ENCODE data around the gene CELF5.

CELF5 gene

GRCh38 chr19:3277649-3278048, 53.2 kb downstream of the CELF5 start:
- Histone ChIP-seq H3K9me3 (ENCODE audit: control insufficient read depth, low read length) (no peaks in the 10 kb centered on the region), H3K4me2 (ENCODE audit: low read length) (no peak overlapping the region), H3K27ac (no peak overlapping the region), H3K79me2 (no peaks in the 10 kb centered on the region), H3K4me1 (peaks cover 2% of the 10 kb centered on the region), H3K4me3 (ENCODE audit: low read depth, low read length) (no peak overlapping the region), H3K9ac (no peak overlapping the region), H3K36me3 (ENCODE audit: control insufficient read depth, insufficient read depth, low read length) (no peaks in the 10 kb centered on the region), H2AFZ (no peak overlapping the region), H3K27me3 (ENCODE audit: control insufficient read depth, insufficient read depth, low read length) (no peaks in the 10 kb centered on the region)
- TF ChIP-seq, protein P1, sequence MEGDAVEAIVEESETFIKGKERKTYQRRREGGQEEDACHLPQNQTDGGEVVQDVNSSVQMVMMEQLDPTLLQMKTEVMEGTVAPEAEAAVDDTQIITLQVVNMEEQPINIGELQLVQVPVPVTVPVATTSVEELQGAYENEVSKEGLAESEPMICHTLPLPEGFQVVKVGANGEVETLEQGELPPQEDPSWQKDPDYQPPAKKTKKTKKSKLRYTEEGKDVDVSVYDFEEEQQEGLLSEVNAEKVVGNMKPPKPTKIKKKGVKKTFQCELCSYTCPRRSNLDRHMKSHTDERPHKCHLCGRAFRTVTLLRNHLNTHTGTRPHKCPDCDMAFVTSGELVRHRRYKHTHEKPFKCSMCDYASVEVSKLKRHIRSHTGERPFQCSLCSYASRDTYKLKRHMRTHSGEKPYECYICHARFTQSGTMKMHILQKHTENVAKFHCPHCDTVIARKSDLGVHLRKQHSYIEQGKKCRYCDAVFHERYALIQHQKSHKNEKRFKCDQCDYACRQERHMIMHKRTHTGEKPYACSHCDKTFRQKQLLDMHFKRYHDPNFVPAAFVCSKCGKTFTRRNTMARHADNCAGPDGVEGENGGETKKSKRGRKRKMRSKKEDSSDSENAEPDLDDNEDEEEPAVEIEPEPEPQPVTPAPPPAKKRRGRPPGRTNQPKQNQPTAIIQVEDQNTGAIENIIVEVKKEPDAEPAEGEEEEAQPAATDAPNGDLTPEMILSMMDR (IDR thresholded peaks at IDR 0.05): no peak

GRCh38 chr19:3278294-3278693, 53.8 kb downstream of the CELF5 start:
- H3K4me3 ChIP-seq (ENCODE audit: low read depth, low read length): no peak overlapping the region
- TF ChIP-seq, protein P1 (IDR thresholded peaks at IDR 0.05): no peak
- no peak overlapping the region for H2AFZ ChIP-seq
- H3K27me3 ChIP-seq (ENCODE audit: control insufficient read depth, insufficient read depth, low read length): no peaks in the 10 kb centered on the region
- no peaks in the 10 kb centered on the region for H3K79me2 ChIP-seq
- H3K9me3 ChIP-seq (ENCODE audit: control insufficient read depth, low read length): no peaks in the 10 kb centered on the region
- no peak overlapping the region for H3K4me2 ChIP-seq (ENCODE audit: low read length)
- H3K36me3 ChIP-seq (ENCODE audit: control insufficient read depth, insufficient read depth, low read length): no peaks in the 10 kb centered on the region
- H3K27ac ChIP-seq: no peak overlapping the region
- peaks cover 2% of the 10 kb centered on the region for H3K4me1 ChIP-seq
- H3K9ac ChIP-seq: no peak overlapping the region

- no peak overlapping the region for H2AFZ ChIP-seq
- no peak overlapping the region for H3K27ac ChIP-seq
- no peaks in the 10 kb centered on the region for H3K27me3 ChIP-seq (ENCODE audit: control insufficient read depth, insufficient read depth, low read length)
- TF ChIP-seq, protein P1 (IDR thresholded peaks at IDR 0.05): no peak
- no peak overlapping the region for H3K4me3 ChIP-seq (ENCODE audit: low read depth, low read length)
- H3K4me2 ChIP-seq (ENCODE audit: low read length): no peak overlapping the region
- H3K4me1 ChIP-seq: peaks cover 2% of the 10 kb centered on the region
- H3K79me2 ChIP-seq: no peaks in the 10 kb centered on the region
- H3K9me3 ChIP-seq (ENCODE audit: control insufficient read depth, low read length): no peaks in the 10 kb centered on the region
- H3K36me3 ChIP-seq (ENCODE audit: control insufficient read depth, insufficient read depth, low read length): no peaks in the 10 kb centered on the region
- no peak overlapping the region for H3K9ac ChIP-seq
These were observed 54.3 kb downstream of the CELF5 start for GRCh38 chr19:3278749-3279148.

- Histone ChIP-seq H3K27ac (no peak overlapping the region), H3K4me1 (peaks cover 2% of the 10 kb centered on the region), H2AFZ (no peak overlapping the region), H3K4me2 (ENCODE audit: low read length) (no peak overlapping the region), H3K9ac (no peak overlapping the region), H3K79me2 (no peaks in the 10 kb centered on the region), H3K27me3 (ENCODE audit: control insufficient read depth, insufficient read depth, low read length) (no peaks in the 10 kb centered on the region), H3K4me3 (ENCODE audit: low read depth, low read length) (no peak overlapping the region), H3K36me3 (ENCODE audit: control insufficient read depth, insufficient read depth, low read length) (no peaks in the 10 kb centered on the region), H3K9me3 (ENCODE audit: control insufficient read depth, low read length) (no peaks in the 10 kb centered on the region)
- TF ChIP-seq, protein P1 (IDR thresholded peaks at IDR 0.05): no peak
These were observed 54.8 kb downstream of the CELF5 start for GRCh38 chr19:3279306-3279705.

DNA sequence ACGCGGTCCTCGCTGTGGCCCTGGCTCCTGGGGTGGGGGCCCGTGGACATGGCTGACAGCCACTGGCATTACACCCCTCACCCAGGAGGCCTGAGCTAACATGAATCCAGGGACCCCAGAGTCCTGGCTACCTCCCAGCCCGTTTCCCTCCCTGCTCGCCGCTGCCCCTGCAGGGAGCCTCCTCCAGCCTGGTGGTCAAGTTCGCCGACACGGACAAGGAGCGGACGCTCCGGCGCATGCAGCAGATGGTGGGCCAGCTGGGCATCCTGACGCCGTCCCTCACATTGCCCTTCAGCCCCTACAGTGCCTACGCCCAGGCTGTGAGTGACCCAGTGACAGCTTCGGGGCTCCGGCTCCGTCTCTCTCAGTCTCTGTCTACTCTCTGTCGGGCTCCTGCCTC, 56.6 kb downstream of the CELF5 start:
- H3K9ac ChIP-seq: no peak overlapping the region
- H3K4me2 ChIP-seq (ENCODE audit: low read length): no peak overlapping the region
- no peaks in the 10 kb centered on the region for H3K4me1 ChIP-seq
- H2AFZ ChIP-seq: no peak overlapping the region
- no peaks in the 10 kb centered on the region for H3K27me3 ChIP-seq (ENCODE audit: control insufficient read depth, insufficient read depth, low read length)
- TF ChIP-seq, protein P1 (IDR thresholded peaks at IDR 0.05): no peak
- no peak overlapping the region for H3K4me3 ChIP-seq (ENCODE audit: low read depth, low read length)
- no peaks in the 10 kb centered on the region for H3K36me3 ChIP-seq (ENCODE audit: control insufficient read depth, insufficient read depth, low read length)
- no peak overlapping the region for H3K27ac ChIP-seq
- no peaks in the 10 kb centered on the region for H3K9me3 ChIP-seq (ENCODE audit: control insufficient read depth, low read length)
- no peaks in the 10 kb centered on the region for H3K79me2 ChIP-seq
